C1 segment of cervical spinal cord (tissue), 14 donors: ENCODE data around the gene SLC9A3.
"Not testable (repeated sequence)": the region's sequence is repeated elsewhere in the genome, so short reads cannot be mapped to it uniquely, and the experiment has no call there.

ENCODE experiments used
- DNase-seq, 14 donors: peaks; one replicate each; lab custom pipeline; 2025; lab: John Stamatoyannopoulos, UW

The SLC9A3 gene

DNA sequence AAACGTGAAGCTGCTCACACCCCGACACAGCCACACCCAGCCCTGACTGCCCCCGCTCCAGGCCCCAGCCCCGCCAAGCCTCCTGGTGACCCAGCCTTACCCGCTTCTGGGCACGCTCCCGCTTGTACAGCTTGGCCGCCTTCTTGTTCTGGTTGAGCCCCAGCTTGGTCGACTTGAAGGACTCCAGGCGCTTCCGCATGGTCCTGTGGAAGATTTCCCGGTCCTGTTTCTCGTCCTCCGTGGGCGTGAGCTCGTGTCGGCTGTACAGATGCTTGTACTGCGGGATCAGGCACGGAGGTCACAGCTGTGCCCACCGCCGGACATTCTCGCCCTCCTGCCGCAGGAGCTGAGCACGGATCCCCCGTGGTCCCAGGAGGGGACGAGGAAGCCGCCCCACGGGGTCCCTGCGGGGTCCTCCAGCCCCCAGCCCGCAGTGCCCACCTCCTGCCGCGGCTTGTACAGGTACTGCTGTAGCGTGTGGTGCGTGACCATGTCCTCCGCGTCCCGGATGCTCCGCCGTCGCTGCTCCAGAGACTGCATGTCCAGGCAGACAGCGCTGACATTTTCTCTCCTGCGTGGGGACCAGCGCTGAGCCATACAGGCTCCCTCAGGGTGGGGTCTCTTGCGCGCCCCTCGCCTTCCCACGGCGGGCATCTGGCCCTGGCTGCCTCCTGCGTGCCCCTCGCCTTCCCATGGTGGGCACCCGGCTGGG is 48.0 kb downstream of the SLC9A3 start:
- DNase-seq, result no peak

DNA sequence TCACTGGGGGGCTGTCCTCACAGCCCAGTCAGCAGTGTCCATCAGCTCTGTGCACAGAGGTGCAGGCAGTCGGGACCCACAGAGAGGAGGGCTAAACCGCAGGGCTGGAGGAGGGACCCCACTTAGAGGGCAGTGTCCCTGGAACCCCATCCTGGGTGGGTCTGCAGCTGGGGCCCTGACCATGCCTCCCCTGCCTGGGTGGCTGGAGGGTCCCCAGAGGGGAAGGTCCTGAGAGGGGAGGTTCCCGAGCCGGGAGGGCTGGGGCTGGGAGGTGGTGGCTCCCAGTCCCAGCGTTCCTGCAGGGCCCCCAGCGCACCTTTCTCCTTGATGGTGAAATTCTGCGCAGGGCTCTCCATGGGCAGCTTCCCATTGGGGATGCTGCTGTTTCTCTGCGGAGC is 48.5 kb downstream of the SLC9A3 start:
- DNase-seq, result no peak

DNA sequence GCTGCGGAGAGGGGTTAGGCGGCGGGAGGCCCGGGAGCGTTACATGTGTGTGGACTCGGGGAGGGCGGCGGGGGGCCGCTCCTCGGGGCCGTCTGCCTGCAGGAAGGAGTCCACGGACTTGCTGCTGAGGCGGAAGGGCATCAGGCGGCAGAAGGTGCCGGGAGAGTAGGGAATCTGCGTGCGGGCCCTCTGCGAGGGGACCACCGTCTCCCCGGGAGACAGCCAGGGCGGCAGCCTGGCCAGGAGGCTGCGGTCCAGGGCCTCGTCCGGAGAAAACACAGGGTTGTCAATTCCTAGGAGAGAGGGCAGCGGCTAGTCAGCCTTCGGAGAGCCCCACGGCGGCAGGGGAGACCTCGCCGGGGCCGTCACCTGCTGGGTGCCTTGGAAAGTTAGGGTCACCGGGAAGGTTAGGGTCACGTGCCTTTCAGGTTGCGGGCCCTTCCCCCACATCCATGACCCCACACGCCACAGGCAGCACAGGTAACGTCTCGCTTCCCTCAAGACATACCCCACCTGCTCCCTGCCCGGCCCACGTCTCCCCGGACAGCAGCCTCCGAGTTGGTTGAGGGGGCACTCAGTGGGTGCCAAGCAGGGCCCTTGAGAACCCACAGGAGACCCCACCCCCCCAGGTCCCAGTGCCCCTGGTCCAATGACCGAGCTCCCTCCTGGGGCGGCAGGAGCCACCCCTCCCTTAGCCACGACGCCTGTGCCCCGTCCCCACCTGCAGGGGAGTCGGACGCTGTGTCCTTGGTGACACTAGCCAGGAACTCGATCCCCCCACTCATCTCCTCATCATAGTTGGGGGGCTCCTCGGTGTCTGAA is 49.2 kb downstream of the SLC9A3 start:
- DNase-seq, result no peak

DNA sequence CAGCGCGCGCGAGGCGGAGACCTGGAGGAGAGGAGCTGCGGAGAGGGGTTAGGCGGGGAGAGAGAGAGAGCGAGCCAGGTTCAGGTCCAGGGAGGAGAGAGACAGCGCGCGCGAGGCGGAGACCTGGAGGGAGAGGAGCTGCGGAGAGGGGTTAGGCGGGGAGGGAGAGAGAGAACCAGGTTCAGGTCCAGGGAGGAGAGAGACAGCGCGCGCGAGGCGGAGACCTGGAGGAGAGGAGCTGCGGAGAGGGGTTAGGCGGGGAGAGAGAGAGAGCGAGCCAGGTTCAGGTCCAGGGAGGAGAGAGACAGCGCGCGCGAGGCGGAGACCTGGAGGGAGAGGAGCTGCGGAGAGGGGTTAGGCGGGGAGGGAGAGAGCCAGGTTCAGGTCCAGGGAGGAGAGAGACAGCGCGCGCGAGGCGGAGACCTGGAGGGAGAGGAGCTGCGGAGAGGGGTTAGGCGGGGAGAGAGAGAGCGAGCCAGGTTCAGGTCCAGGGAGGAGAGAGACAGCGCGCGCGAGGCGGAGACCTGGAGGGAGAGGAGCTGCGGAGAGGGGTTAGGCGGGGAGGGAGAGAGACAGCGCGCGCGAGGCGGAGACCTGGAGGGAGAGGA is 49.9 kb downstream of the SLC9A3 start:
- not testable (repeated sequence) for DNase-seq

DNA sequence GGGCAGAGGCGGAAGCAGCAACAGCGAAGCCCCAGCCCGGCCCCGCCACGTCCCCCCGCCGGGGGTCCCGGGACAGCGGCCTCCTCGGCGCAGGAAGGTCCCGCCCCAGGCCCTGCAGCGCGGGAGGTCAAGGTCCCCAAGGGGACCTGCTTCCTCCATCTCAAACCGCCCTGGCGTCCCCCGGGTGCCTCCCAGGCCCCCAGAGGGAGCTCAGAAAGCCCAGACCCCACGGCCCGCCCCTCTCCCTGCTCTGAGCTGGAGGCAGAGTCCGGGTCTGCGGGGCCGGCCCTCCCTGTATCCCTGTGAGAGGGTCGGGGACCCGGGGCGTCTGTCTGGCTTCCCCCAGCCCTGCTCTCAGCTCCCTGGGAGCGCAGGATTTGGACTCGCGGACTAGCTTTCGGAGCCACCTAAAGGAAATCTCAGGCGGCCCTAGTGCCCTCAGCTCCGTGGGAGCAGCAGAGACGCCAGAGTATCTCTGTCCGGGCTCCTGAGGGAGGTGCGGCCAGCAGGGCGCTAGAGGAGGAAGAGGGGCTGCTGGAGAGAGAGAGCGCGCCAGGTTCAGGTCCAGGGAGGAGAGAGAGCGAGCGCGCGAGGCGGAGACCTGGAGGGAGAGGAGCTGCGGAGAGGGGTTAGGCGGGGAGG is 50.6 kb downstream of the SLC9A3 start:
- peak in 3 of 14 donors; percentile 30 to 48 (median 31) for DNase-seq

DNA sequence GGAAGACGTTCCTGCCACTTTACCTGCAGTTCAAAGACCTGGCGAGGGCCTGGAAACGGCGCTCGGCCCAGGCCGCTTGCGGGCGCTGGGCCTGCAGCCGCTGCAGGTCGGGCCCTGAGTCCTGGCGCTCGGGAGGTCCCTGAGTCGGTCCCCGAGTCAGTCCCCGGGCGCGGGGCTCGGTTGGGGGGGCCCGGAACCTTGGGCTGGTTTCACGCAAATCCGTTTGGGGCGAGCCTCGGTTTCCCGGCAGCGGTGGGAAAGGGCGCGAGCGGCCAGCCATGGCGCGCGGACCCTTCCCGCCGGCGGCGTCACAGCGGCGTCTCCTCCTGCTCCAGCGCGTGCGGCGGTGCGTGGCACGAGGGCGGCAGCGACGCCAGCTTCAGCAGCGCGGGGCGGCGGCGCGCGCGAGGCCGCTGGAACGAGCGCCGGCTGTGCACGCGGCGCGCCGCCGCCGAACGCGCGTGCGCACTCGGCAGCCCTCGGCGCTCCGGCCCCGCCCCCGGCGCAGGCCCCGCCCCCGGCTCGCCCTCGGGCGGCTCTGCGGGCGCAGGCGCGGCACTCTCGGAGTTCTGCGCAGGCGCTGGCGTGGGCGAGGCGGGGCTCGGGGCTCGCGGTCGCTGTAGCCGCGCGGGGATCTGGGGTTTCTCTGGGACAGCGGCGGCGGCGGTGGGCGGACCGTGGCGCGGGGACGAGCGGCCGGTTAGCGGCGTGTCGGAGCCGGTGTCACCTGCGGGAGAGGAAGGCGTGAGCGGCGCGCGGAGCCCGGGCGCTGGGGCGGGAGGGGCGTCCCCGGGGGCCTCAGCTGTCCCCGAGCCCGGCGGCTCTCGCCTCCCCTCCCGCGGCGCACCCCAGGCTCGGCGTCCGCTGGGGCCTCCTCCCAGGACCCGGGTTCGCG is 51.3 kb downstream of the SLC9A3 start:
- peak in 13 of 14 donors; percentile 48 to 94 (median 72) for DNase-seq

DNA sequence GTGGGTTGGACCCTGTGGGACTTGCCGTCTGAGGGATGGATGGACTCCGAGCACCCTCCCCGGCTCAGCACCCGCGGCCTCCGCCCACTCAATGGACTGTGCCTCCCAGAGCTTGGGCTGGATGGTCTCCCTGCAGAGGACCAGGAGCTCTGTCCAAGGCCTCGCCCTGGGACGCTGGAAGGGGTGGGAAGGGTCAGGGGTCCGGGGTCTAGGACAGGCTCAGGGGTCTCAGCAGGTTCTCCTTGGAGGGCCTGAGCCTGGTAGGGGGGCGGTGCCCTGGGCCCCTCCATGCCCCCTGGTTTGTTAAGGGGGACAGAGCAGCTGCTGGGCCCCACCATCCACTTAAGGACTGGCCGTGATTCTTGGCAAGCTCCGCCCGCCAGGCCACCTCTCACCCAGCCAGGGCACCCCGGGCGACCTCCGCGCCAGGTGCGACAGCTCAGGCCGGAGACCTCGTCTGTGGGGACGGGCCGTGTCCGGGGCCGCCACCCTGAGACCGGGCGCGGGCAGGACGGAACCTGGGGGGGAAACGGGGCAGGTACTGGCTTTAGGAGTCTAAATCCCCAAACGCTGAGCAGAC is 52.1 kb downstream of the SLC9A3 start:
- peak in 2 of 14 donors; percentile 29 to 33 for DNase-seq

DNA sequence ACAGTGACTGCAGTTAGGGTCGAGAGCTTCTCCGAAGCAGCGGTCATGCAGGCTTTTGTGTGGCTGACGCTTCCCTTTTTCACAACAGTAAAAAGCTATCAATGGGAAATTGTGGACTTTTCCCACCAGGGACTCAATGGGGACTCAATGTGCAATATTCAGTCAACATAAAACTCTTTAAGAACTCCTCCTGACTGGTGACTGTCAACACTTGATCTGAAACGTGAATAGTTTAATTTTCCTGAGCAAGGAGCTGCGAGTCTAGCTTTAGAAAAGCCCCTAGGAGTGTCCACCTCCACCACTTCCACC is 52.5 kb downstream of the SLC9A3 start:
- no peak for DNase-seq

DNA sequence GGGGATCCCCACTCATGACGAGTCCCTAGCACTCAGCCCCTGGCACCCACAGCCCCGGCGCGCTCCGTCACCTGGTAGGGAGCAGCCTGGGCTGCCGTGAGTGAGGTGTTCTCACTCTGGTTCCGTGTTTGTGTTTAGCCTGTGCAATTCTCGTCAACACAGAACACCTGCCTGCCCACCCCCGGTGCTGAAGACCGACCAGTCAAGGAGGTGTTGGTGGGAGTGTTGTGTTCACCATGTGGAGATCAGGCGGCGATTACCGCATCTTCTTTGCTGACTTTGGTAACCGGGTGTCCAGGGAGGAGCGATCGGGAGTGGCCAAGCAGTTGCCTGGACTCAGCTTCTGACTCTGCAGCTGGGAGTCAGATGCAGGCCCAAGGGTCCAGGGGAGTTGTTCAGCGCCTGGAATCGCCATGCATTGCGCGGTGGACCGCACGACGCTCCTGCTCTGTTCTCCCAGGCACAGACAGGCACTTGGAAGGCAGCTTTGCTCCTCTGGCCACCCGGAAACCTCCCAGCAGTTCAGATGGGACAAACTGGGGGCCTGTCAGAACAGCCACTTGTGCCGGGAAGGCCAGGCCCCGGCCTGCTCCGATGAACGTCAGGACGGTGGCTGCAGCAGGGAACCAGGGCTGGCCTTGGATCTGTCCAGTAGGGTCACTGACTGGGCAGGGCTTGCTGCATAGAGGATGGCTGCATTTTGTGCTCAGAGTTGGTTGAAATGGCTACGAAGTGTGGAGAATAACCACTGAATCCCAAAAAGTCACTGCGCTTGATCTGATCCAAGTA is 53.1 kb downstream of the SLC9A3 start:
- no peak for DNase-seq

DNA sequence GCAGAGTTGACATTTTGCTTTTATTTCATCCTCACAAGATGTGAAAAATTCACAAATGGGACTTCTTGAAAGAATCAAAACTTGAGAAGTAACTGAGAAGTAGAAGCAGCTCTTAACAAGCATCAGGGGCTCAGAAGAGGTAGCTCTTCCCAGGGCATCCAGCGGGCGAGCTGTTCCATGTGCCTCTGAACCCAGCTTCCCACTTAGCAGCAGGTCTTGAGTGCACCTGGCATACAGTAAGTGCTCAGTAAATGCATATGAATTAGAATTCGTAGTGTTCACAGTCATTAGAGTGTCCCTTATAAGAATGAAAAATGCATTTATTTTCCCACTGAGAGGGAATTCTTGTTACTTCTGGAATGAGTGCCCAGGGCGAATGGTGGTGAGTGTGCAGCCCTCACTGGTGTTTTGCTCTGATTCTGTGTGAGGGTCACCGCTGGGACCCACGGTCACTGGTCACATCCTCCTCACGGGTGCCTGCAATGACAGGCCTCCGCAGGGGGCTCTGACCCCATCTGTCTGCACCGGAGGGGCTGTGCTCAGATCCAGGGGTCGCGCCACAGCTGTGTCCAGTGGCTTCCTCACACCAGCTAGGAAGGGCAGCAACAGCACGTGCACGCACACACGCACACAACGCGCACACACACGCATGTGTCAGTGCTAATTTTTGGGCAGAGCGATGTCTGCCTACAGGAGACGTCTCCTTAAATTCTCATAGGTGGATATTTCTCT is 54.3 kb downstream of the SLC9A3 start:
- DNase-seq, result no peak

DNA sequence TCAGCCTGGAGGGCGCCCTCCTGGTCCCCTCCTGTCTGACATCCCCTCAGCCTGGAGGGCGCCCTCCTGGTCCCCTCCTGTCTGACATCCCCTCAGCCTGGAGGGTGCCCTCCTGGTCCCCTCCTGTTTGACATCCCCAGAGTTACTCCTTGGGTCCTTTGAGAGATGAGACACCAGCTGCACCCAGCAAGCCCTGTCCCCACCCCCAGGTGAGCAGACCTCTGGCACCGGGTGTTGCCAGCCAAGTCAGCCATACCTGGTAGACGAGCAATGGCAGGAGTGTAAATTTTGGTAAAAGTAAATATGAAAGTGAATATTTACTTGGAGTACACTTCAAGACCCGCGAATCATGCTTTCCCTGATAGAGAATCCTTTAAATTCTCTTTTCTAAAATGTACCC is 55.8 kb downstream of the SLC9A3 start:
- no peak for DNase-seq

DNA sequence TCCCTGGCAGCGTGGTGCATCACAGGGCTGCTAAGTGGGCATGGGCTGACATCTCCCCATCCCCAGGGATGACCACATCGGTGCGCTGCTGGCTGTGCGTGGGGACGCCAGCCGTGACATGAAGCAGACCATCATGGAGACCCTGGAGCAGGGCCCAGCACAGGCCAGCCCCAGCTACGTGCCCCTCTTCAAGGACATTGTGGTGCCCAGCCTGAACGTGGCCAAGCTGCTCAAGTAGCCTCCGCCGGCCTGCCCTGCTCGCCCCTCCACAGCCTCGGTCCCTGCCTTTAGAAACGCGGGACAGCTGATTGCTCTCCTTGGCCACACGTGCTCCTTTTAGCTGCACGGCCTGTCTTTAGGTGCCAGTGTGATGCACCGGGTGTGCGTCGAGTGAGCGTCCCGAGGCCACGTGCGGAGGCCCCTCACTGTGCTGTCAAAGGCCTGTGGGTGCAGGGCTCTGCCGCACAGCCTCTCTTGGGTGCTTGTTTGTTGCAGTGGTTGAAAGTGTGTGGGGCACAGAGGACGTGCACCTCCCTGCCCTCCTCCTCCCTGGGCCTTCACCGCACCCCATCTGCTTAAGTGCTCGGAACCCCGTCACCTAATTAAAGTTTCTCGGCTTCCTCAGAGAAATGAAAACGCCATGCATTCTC is 57.5 kb downstream of the SLC9A3 start:
- DNase-seq, result no peak

DNA sequence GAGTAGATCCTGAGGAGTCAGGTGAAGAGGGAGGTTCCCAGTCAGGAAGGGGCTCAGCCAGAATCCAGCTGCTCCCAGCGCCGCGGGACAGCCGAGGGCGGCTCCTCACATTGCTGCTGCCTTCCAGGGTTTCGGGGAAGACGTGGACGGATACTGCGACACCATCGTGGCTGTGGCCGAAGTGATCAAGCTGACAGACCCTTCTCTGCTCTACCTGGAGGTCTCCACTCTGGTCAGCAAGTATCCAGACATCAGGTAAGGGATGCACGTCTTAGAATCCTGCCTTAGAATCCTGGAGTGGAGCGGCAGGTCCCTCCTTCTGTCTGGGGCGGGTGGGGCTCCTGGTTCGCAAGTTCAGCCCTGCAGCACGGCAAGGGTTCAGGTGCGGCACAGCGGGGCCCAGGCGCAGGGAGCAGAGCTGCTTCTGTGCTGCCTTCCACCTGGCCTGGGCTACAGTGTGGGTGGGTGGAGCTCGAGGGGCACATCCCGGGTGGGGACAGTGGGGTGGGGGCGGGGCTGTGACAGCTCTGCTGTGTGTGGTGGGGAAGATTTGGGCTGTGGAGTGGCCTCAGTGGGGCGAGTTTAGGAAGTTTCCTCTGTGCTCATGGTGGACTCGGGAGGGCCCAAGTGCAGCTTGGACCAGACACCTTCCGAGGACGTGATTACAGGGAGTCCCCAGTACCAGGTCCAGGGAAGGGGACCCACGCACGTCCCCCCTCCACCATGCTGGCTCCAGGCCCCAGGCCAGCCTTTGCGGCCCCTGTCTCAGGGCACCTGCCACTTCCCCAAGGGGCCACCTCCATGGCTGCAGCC is 58.5 kb downstream of the SLC9A3 start:
- DNase-seq, result no peak

DNA sequence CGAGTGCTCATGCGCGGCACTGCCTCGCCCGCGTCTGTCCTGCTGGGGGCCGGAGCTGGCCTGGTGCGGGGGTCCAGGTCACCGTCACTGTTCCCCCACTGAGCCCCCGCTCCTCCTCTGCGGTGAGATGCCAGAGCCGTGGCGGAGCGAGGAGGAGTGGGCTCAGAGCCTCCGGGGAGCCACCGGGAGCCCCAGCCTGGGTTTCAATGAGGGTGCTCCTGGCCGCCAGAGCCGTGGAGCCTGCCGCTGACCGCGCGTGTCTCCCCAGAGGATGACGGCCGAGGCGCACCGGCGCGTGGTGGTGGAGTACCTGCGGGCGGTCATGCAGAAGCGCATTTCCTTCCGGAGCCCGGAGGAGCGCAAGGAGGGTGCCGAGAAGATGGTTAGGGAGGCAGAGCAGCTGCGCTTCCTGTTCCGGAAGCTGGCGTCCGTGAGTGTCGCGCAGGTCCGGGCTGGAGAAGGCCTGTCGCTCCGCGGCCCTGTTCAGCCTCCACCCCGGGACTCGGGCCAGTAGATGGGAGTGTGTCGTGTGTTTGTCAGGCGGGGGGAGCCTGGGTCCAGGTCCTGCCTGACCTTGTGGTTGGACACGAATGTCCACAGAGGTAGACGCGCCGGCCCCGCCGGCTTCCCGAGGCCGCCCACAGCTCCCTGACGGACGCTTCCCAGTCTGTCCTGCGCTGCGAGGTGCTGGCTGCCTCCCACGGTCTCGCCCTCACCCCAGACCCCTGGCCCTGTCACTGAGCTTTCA is 59.2 kb downstream of the SLC9A3 start:
- no peak for DNase-seq

DNA sequence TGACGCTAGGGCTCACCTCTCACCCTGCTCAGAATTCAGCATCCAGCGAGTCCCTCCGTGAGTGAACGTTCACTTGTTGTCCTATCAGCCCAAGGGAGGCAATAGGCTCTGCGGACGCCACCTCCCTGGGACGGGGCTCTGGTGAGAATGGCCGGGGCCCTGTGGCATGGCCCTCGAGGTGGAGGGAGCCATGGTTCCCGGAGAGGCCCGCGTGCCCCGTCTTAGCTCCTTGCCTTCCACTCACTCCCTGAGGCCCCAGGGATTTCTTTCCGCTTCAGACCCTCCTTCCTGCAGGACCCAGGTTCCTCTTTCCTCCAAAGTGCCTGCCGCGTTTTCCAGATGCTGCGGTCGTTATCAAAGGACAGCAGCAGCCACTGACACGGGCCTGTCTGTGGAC is 59.8 kb downstream of the SLC9A3 start:
- DNase-seq, result no peak

DNA sequence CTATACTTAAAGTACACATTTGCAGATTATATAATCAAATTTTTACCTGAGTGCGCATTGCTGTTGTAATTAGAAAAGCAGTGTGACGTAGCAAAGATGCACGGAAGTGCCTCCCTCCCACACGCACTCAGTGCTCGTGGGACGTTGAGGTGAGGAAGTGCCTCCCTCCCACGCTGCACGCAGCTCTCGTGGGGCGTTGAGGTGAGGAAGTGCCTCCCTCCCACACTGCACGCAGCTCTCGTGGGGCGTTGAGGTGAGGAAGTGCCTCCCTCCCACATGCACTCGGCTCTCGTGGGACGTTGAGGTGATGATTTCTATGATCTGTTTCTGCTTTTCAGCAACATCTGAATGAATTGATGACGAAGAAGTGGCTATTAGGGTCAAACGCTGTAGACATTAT is 60.3 kb downstream of the SLC9A3 start:
- no peak for DNase-seq

DNA sequence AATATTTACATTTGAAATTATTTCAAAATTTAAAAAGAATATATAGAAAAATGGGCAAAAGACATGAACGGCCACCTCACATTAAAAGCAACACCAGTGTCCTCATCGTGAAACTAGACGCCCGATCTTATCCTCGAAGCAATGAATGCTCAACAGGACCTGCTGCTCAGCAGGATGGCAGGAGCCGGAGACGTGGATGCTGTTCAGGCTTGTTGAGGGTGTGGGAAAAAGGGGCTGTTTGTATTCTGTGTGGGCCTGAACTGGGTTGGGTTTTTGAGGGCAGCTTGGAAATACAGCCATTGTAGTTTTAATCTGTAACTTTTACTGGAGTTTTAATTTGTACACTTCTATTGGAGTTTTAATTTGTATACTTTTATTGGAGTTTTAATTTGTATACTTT is 60.9 kb downstream of the SLC9A3 start:
- no peak for DNase-seq
